Skin epidermis (tissue), 12 donors: Measurements from ENCODE around the gene ETHE1.
A peak's percentile ranks its signal among the peaks of the same experiment; 100 is the strongest.
"Not testable (repeated sequence)": the region's sequence is repeated elsewhere in the genome, so short reads cannot be mapped to it uniquely, and the experiment has no call there.

Experiments used
- H3K27ac ChIP-seq, 21 experiments: fragments of 200-600 bp; sonication (generic) in 11 of 21; one replicate each; pipeline ENCODE4 v1.5.0; 2020; ENCODE audit warnings: mild to moderate bottlenecking in 3 of 21, inconsistent platforms in 2 of 21, moderate library complexity in 2 of 21
- H3K4me3 ChIP-seq, 7 experiments: fragments of 200-600 bp; sonication (generic) in 2 of 7; one replicate each; pipeline ENCODE4 v1.5.0; 2020; ENCODE audit warnings: inconsistent platforms in 2 of 7, mild to moderate bottlenecking in 2 of 7, moderate library complexity in 1 of 7

The ETHE1 gene

GRCh38 chr19:43527860-43528622 lies 1.0 kb upstream of the ETHE1 start:
- peak overlapping the region in 3 of 7 experiments; percentile 52 to 75 (median 72) for H3K4me3 ChIP-seq
- H3K27ac ChIP-seq = peak overlapping the region in 15 of 21 experiments; percentile 24 to 93 (median 86)

- Histone ChIP-seq H3K27ac (peak overlapping the region; percentile 39 to 93 (median 85)), H3K4me3 (peak overlapping the region; percentile 52 to 88 (median 75))
Observed at GRCh38 chr19:43525836-43526771, 897 bp downstream of the ETHE1 start.

- Histone ChIP-seq H3K27ac (peak overlapping the region; percentile 39 to 93 (median 85)), H3K4me3 (peak overlapping the region; percentile 52 to 88 (median 75))
Observed at GRCh38 chr19:43524922-43525835, 1.8 kb downstream of the ETHE1 start.

- H3K27ac ChIP-seq = peak overlapping the region in 5 of 21 experiments; percentile 26 to 90 (median 51)
- not testable (repeated sequence) for H3K4me3 ChIP-seq
Observed at GRCh38 chr19:43523696-43524095, 3.3 kb downstream of the ETHE1 start.

GRCh38 chr19:43522929-43523328 lies 4.1 kb downstream of the ETHE1 start:
- H3K27ac ChIP-seq = peak overlapping the region in 6 of 21 experiments; percentile 2 to 64 (median 34)
- no peak overlapping the region for H3K4me3 ChIP-seq

GRCh38 chr19:43519436-43520088 lies 7.4 kb downstream of the ETHE1 start:
- peak overlapping the region in 2 of 21 experiments; percentile 30 to 62 for H3K27ac ChIP-seq
- H3K4me3 ChIP-seq = no peak overlapping the region

GRCh38 chr19:43518051-43518450 lies 8.9 kb downstream of the ETHE1 start:
- H3K4me3 ChIP-seq = no peak overlapping the region
- peak overlapping the region in 4 of 21 experiments; percentile 24 to 62 (median 27) for H3K27ac ChIP-seq

- H3K4me3 ChIP-seq, H3K27ac ChIP-seq: not testable (repeated sequence)
Observed at GRCh38 chr19:43512399-43512798, 14.6 kb downstream of the ETHE1 start.

GRCh38 chr19:43511324-43511723 lies 15.7 kb downstream of the ETHE1 start:
- Histone ChIP-seq H3K4me3 (no peak overlapping the region), H3K27ac (no peak overlapping the region)

- Histone ChIP-seq H3K27ac (no peak overlapping the region), H3K4me3 (no peak overlapping the region)
Observed at GRCh38 chr19:43510713-43511112, 16.3 kb downstream of the ETHE1 start.

- no peak overlapping the region for H3K4me3 ChIP-seq
- H3K27ac ChIP-seq = peak overlapping the region in 1 of 21 experiments; percentile 37
Observed at GRCh38 chr19:43507880-43508279, 19.1 kb downstream of the ETHE1 start.

GRCh38 chr19:43506629-43507028 lies 20.4 kb downstream of the ETHE1 start:
- no peak overlapping the region for H3K27ac ChIP-seq
- no peak overlapping the region for H3K4me3 ChIP-seq

GRCh38 chr19:43505941-43506340 lies 21.1 kb downstream of the ETHE1 start:
- no peak overlapping the region for H3K27ac ChIP-seq

GRCh38 chr19:43505186-43505456 lies 21.9 kb downstream of the ETHE1 start:
- Histone ChIP-seq H3K27ac (peak overlapping the region in 18 of 21 experiments; percentile 41 to 94 (median 88)), H3K4me3 (peak overlapping the region in 2 of 7 experiments; percentile 61 to 71)

More at GRCh38 chr19:43505941-43506340, 21.1 kb downstream of the ETHE1 start:
- no peak overlapping the region for H3K4me3 ChIP-seq

- H3K27ac ChIP-seq = peak within 1 kb of the TSS; percentile 40 to 94 (median 88)
- H3K4me3 ChIP-seq = peak within 1 kb of the TSS; percentile 61 to 87 (median 72)
Observed at GRCh38 chr19:43504426-43505185, 22.4 kb downstream of the ETHE1 start, which contains the start of gene PHLDB3. Gene PHLDB3 (minus strand): TSS chr19:43504746. CDS start chr19:43504118, 628 bp downstream.

GRCh38 chr19:43503501-43504425 lies 23.2 kb downstream of the ETHE1 start:
- Histone ChIP-seq H3K27ac (peak overlapping the region; percentile 40 to 94 (median 88)), H3K4me3 (peak overlapping the region; percentile 61 to 87 (median 72))

- Histone ChIP-seq H3K4me3 (peak overlapping the region in 2 of 7 experiments; percentile 71 to 72), H3K27ac (peak overlapping the region in 1 of 21 experiments; percentile 84)
Observed at GRCh38 chr19:43502419-43502976, 24.5 kb downstream of the ETHE1 start.
